Ovary (tissue), 3 donors: ENCODE measurements around the gene CLEC11A.

Experiments used
- CTCF ChIP-seq, 3 donors: fragments of 450-650 bp in 2 of 3; fragments of 200-600 bp in 1 of 3; IDR thresholded peaks; one replicate each; pipeline versions ENCODE4 v1.5.1 to v1.8.0; 2016 to 2022; ENCODE audit warnings: antibody characterized with exemption in 3 of 3, mild to moderate bottlenecking in 1 of 3
- EP300 ChIP-seq: sonication (generic); formaldehyde crosslinking; IDR thresholded peaks from one replicate; pipeline ENCODE4 v1.6.1; 2017; ENCODE audit warnings: antibody characterized with exemption
- donor health status: DM: no; HTN: no; CAD: no.

- TF ChIP-seq CTCF (IDR thresholded peaks at IDR 0.05) (no peak), EP300 (no peak)
Measured at GRCh38 chr19:50676625-50677197, 46.5 kb upstream of the CLEC11A start.
